Sigmoid colon (tissue), 4 donors: ENCODE results near the gene AKAP10.

Source experiments
- CTCF ChIP-seq, 4 experiments: fragments of 450-650 bp in 3 of 4; fragments of 200-600 bp in 1 of 4; IDR thresholded peaks; one replicate each; pipeline ENCODE4 v1.5.1; 2016 to 2019; ENCODE audit warnings: antibody characterized with exemption in 4 of 4, mild to moderate bottlenecking in 3 of 4, moderate library complexity in 2 of 4
- POLR2A ChIP-seq, 2 donors: fragments of 450-650 bp; IDR thresholded peaks; one replicate each; pipeline ENCODE4 v1.6.1; 2016; ENCODE audit warnings: antibody characterized with exemption in 2 of 2, mild to moderate bottlenecking in 2 of 2, moderate library complexity in 2 of 2
- POLR2AphosphoS5 ChIP-seq, 4 donors: sonication (generic); formaldehyde crosslinking; IDR thresholded peaks; one replicate each; pipeline ENCODE4 v1.6.1; 2017; ENCODE audit warnings: antibody characterized with exemption in 4 of 4

GRCh38 chr17:19975601-19976000, 2.0 kb downstream of the AKAP10 start:
- TF ChIP-seq POLR2AphosphoS5 (IDR thresholded peaks at IDR 0.05) (no peak), CTCF (IDR thresholded peaks at IDR 0.05) (no peak), POLR2A (IDR thresholded peaks at IDR 0.05) (no peak)
